ENCODE measurements around the gene SORL1-AS1. TPM values are rescaled to one million over a fixed set of nuclear protein-coding genes. Genes with fewer than 3 reads are reported as not detected.

The SORL1-AS1 gene

GRCh38 chr11:121406291-121406690, 46.5 kb downstream of the SORL1-AS1 start:
- Histone ChIP-seq H3K27me3 (ENCODE audit: low read length) (no peaks in the 10 kb centered on the region), H3K9me2 (replicated peaks; ENCODE audit: insufficient read depth, low read length) (no peaks in the 10 kb centered on the region), H2AFZ (ENCODE audit: low read length) (no peak overlapping the region), H3K4me2 (ENCODE audit: low read depth, low read length, poor library complexity, severe bottlenecking) (peak overlapping the region; percentile 76), H3K4me1 (ENCODE audit: low read length) (peaks cover 56% of the 10 kb centered on the region), H3K36me3 (ENCODE audit: insufficient read depth, low read length) (no peaks in the 10 kb centered on the region), H3K9ac (ENCODE audit: low read length) (peak overlapping the region; percentile 64), H4K20me1 (ENCODE audit: insufficient read depth, low read depth, low read length) (no peaks in the 10 kb centered on the region), H3K4me3 (ENCODE audit: low read length) (peak overlapping the region; percentile 41; the same call in 1 of the 2 replicates), H3K79me2 (ENCODE audit: low read length) (no peaks in the 10 kb centered on the region), H3K9me3 (ENCODE audit: low read length) (no peaks in the 10 kb centered on the region), H3K27ac (ENCODE audit: low read length) (peak overlapping the region; percentile 99)
- no peak for DNase-seq

DNA sequence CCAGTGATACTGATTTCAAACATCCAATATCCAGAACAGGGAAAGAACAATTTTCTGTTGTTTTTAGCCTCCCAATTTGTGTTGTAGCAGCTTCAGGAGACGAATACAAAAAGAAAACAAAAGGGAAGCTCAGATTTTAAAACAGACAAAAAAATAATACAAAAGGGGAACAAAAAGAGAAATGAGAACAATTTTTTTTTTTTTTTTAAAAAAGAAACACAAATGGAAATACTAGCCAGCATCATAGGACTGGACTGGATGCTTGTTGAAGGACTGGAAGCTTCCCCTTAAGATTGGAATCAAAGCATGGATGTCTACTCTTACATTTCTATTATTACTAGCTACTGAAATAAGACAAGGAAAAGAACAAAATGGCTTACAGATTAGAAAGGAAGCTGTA, 47.1 kb downstream of the SORL1-AS1 start:
- no peaks in the 10 kb centered on the region for H4K20me1 ChIP-seq (ENCODE audit: insufficient read depth, low read depth, low read length)
- H3K27me3 ChIP-seq (ENCODE audit: low read length), result no peaks in the 10 kb centered on the region
- peaks cover 56% of the 10 kb centered on the region for H3K4me1 ChIP-seq (ENCODE audit: low read length)
- no peak for DNase-seq
- peak overlapping the region; percentile 64 for H3K9ac ChIP-seq (ENCODE audit: low read length)
- H3K4me3 ChIP-seq (ENCODE audit: low read length), result 0 out of 2 replicates have a peak overlapping the region, but pooled peaks have one; percentile 41
- H3K9me2 ChIP-seq (replicated peaks; ENCODE audit: insufficient read depth, low read length), result no peaks in the 10 kb centered on the region
- no peaks in the 10 kb centered on the region for H3K9me3 ChIP-seq (ENCODE audit: low read length)
- no peaks in the 10 kb centered on the region for H3K36me3 ChIP-seq (ENCODE audit: insufficient read depth, low read length)
- H3K27ac ChIP-seq (ENCODE audit: low read length), result peak overlapping the region; percentile 99
- H3K79me2 ChIP-seq (ENCODE audit: low read length), result no peaks in the 10 kb centered on the region
- peak overlapping the region; percentile 76 for H3K4me2 ChIP-seq (ENCODE audit: low read depth, low read length, poor library complexity, severe bottlenecking)
- no peak overlapping the region for H2AFZ ChIP-seq (ENCODE audit: low read length)

DNA sequence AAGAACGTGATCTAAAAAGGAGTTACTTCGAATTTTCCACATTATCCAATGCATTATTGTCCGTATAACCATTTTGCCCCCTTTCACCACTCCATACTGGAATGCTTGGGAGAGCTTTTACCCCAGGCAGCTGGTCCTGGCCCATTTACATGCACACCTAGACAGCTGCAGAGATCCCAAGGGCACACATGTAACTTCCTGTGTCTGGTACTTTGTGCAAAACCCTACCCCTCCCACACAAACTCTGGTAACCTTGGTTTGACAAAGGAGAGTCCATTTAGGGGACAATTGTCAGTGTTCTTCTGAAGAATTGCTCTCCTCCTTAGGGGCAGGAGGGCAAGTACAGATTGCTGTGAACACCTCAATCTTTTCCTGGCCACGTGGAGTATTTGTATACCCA, 58.0 kb downstream of the SORL1-AS1 start:
- Histone ChIP-seq H3K9ac (ENCODE audit: low read length) (peak overlapping the region; percentile 40), H3K79me2 (ENCODE audit: low read length) (no peaks in the 10 kb centered on the region), H3K9me3 (ENCODE audit: low read length) (no peaks in the 10 kb centered on the region), H3K4me1 (ENCODE audit: low read length) (peaks cover 64% of the 10 kb centered on the region), H3K27me3 (ENCODE audit: low read length) (no peaks in the 10 kb centered on the region), H3K36me3 (ENCODE audit: insufficient read depth, low read length) (no peaks in the 10 kb centered on the region), H3K9me2 (replicated peaks; ENCODE audit: insufficient read depth, low read length) (no peaks in the 10 kb centered on the region), H3K27ac (ENCODE audit: low read length) (peak overlapping the region; percentile 75), H3K4me2 (ENCODE audit: low read depth, low read length, poor library complexity, severe bottlenecking) (peak overlapping the region; percentile 41), H2AFZ (ENCODE audit: low read length) (no peak overlapping the region), H4K20me1 (ENCODE audit: insufficient read depth, low read depth, low read length) (no peaks in the 10 kb centered on the region), H3K4me3 (ENCODE audit: low read length) (0 out of 2 replicates have a peak overlapping the region, but pooled peaks have one; percentile 14)
- DNase-seq, result peak; percentile 69

DNA sequence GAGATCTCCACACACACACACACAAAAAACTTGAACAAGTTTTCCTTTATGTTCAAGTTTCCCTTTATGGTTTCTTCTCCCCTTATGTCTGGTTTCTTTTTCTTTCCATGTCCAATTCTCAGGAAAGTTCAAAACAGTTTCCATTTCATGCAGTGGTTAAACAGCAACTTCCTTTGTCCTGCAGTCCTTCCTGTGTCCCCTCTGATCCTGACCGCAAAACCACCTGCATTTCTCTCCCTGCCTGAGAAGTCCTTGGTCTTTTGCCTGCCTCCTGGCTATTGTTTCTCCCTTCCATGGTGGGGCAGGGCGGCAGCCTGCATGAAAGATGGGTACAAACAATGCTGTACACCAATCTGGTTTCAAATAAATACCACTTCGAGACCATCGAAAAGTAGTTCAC, 58.9 kb downstream of the SORL1-AS1 start:
- Histone ChIP-seq H3K4me2 (ENCODE audit: low read depth, low read length, poor library complexity, severe bottlenecking) (peak overlapping the region; percentile 41), H2AFZ (ENCODE audit: low read length) (no peak overlapping the region), H3K9me3 (ENCODE audit: low read length) (no peaks in the 10 kb centered on the region), H3K27ac (ENCODE audit: low read length) (peak overlapping the region; percentile 75), H3K27me3 (ENCODE audit: low read length) (no peaks in the 10 kb centered on the region), H3K9me2 (replicated peaks; ENCODE audit: insufficient read depth, low read length) (no peaks in the 10 kb centered on the region), H3K4me3 (ENCODE audit: low read length) (no peak overlapping the region), H3K79me2 (ENCODE audit: low read length) (no peaks in the 10 kb centered on the region), H3K9ac (ENCODE audit: low read length) (peak overlapping the region; percentile 20; the same call in 1 of the 2 replicates), H4K20me1 (ENCODE audit: insufficient read depth, low read depth, low read length) (no peaks in the 10 kb centered on the region), H3K4me1 (ENCODE audit: low read length) (peaks cover 73% of the 10 kb centered on the region), H3K36me3 (ENCODE audit: insufficient read depth, low read length) (no peaks in the 10 kb centered on the region)
- no peak for DNase-seq

DNA sequence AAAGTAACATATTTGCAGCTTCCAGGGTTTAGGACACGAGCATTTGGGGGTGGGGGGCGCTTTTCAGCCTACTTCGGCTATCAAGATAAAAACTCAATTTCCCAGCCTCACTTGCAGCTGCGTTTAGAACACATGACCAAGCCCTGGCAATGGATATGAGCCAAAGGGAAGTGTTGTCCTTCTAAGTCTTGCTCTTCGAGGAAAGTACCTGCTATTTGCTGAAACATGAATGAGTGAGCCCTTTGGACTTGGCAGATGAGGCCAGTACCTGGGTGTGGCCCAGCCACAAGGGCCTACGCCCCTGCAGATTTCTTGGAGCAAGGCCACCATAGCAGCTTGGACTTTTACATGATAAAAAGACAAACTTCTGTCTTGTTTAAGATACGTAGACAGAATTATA, 60.9 kb downstream of the SORL1-AS1 start:
- H3K79me2 ChIP-seq (ENCODE audit: low read length), result no peaks in the 10 kb centered on the region

DNA sequence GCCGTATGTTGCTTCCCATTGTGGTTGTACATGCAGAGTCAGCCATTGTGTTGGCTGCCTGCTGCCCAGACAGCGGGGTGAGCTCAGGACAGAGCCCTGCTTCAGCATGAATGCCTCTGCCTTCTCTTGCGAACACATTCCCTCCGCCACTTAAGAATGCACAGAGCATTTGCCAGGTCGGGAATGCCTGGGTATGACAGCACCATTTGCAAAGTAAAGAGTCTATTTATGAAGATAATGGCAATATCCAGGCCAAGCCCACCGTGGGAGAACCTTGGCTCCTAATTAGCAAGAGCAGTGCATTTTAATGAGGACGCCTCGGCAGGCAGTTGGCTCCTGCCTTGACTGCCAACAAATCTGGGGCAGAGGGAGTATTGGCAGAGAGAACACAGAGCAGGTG, 63.1 kb downstream of the SORL1-AS1 start:
- peak overlapping the region; percentile 64 for H3K9ac ChIP-seq (ENCODE audit: low read length)
- H3K36me3 ChIP-seq (ENCODE audit: insufficient read depth, low read length), result no peaks in the 10 kb centered on the region
- H3K27ac ChIP-seq (ENCODE audit: low read length), result peak overlapping the region; percentile 98
- no peak for DNase-seq
- H3K9me3 ChIP-seq (ENCODE audit: low read length), result no peaks in the 10 kb centered on the region
- H3K9me2 ChIP-seq (replicated peaks; ENCODE audit: insufficient read depth, low read length), result no peaks in the 10 kb centered on the region
- no peaks in the 10 kb centered on the region for H3K79me2 ChIP-seq (ENCODE audit: low read length)
- peak overlapping the region; percentile 42 for H3K4me2 ChIP-seq (ENCODE audit: low read depth, low read length, poor library complexity, severe bottlenecking)
- H3K27me3 ChIP-seq (ENCODE audit: low read length), result no peaks in the 10 kb centered on the region
- no peaks in the 10 kb centered on the region for H4K20me1 ChIP-seq (ENCODE audit: insufficient read depth, low read depth, low read length)
- H3K4me3 ChIP-seq (ENCODE audit: low read length), result peak overlapping the region; percentile 18; the same call in 1 of the 2 replicates
- H3K4me1 ChIP-seq (ENCODE audit: low read length), result peaks cover 96% of the 10 kb centered on the region
- H2AFZ ChIP-seq (ENCODE audit: low read length), result no peak overlapping the region

More for the DNA sequence above, 60.9 kb downstream of the SORL1-AS1 start:
- Histone ChIP-seq H3K9me2 (replicated peaks; ENCODE audit: insufficient read depth, low read length) (no peaks in the 10 kb centered on the region), H3K4me2 (ENCODE audit: low read depth, low read length, poor library complexity, severe bottlenecking) (no peak overlapping the region), H3K4me1 (ENCODE audit: low read length) (peaks cover 91% of the 10 kb centered on the region), H2AFZ (ENCODE audit: low read length) (no peak overlapping the region), H3K4me3 (ENCODE audit: low read length) (no peak overlapping the region), H3K27ac (ENCODE audit: low read length) (peak overlapping the region; percentile 98; the same call in 1 of the 2 replicates), H3K36me3 (ENCODE audit: insufficient read depth, low read length) (no peaks in the 10 kb centered on the region), H4K20me1 (ENCODE audit: insufficient read depth, low read depth, low read length) (no peaks in the 10 kb centered on the region), H3K27me3 (ENCODE audit: low read length) (no peaks in the 10 kb centered on the region), H3K9me3 (ENCODE audit: low read length) (no peaks in the 10 kb centered on the region), H3K9ac (ENCODE audit: low read length) (no peak overlapping the region)
- no peak for DNase-seq

Other genes starting within 250 kb of the SORL1-AS1 start
- gene SC5D, start 160.2 kb downstream of the SORL1-AS1 start, total RNA-seq (2014; rRNA removed; shearing (Covaris generic); ENCODE audit: low replicate concordance), result 9.2 and 27.2 TPM in 2 replicates
- 197 and 232 TPM in 2 replicates for gene SORL1, start 653 bp downstream of the SORL1-AS1 start, total RNA-seq (2014; rRNA removed; shearing (Covaris generic); ENCODE audit: low replicate concordance)

Measured in Karpas-422 (cell line).